GM23248 (cell line): Measurements from ENCODE around the gene IRX2.

Experiments
- EZH2 ChIP-seq: fragments of 200-600 bp; sonication (generic); IDR thresholded peaks from 2 replicates; pipeline ENCODE4 v1.6.1; 2018; ENCODE audit warnings: antibody characterized with exemption, mild to moderate bottlenecking; ENCODE audit not compliant: insufficient read depth, poor library complexity, severe bottlenecking
- EZH2phosphoT487 ChIP-seq: fragments of 200-600 bp; sonication (generic); IDR thresholded peaks from 2 replicates; pipeline ENCODE4 v1.6.1; 2018; ENCODE audit warnings: antibody characterized with exemption, moderate library complexity, mild to moderate bottlenecking, low read depth; ENCODE audit not compliant: insufficient read depth

- TF ChIP-seq EZH2 (no peak), EZH2phosphoT487 (no peak)
Observed at GRCh38 chr5:2748179-2748860, 3.2 kb downstream of the IRX2 start.
